GM10847 (cell line): ENCODE measurements around the gene MEGF11.

Source experiments
- POLR2A ChIP-seq: IDR thresholded peaks from 2 replicates; pipeline ENCODE4 v1.6.1; 2011; ENCODE audit not compliant: insufficient read length; ENCODE audit errors: extremely low read depth

Gene MEGF11

GRCh38 chr15:66184936-66185790 is 68.4 kb downstream of the MEGF11 start:
- TF ChIP-seq POLR2A: no peak

- no peak for TF ChIP-seq POLR2A
Observed at GRCh38 chr15:66184492-66184891, 69.1 kb downstream of the MEGF11 start.

GRCh38 chr15:66180531-66181097 is 72.9 kb downstream of the MEGF11 start:
- TF ChIP-seq POLR2A: no peak

GRCh38 chr15:66178531-66178910 is 75.0 kb downstream of the MEGF11 start:
- no peak for TF ChIP-seq POLR2A

- TF ChIP-seq POLR2A: no peak
Observed at GRCh38 chr15:66172324-66172980, 81.1 kb downstream of the MEGF11 start.

GRCh38 chr15:66171841-66172240 is 81.7 kb downstream of the MEGF11 start:
- TF ChIP-seq POLR2A: no peak

- no peak for TF ChIP-seq POLR2A
Observed at GRCh38 chr15:66170716-66171115, 82.8 kb downstream of the MEGF11 start.

GRCh38 chr15:66170042-66170441 is 83.5 kb downstream of the MEGF11 start:
- TF ChIP-seq POLR2A: no peak

GRCh38 chr15:66169625-66170024 is 83.9 kb downstream of the MEGF11 start:
- TF ChIP-seq POLR2A: no peak

GRCh38 chr15:66169023-66169422 is 84.5 kb downstream of the MEGF11 start:
- TF ChIP-seq POLR2A: no peak

- TF ChIP-seq POLR2A: no peak
Observed at GRCh38 chr15:66167854-66168253, 85.7 kb downstream of the MEGF11 start.

- TF ChIP-seq POLR2A: no peak
Observed at GRCh38 chr15:66165856-66166255, 87.7 kb downstream of the MEGF11 start.

GRCh38 chr15:66164788-66165187 is 88.8 kb downstream of the MEGF11 start:
- no peak for TF ChIP-seq POLR2A

- no peak for TF ChIP-seq POLR2A
Observed at GRCh38 chr15:66163553-66163952, 90.0 kb downstream of the MEGF11 start.

- TF ChIP-seq POLR2A: no peak
Observed at GRCh38 chr15:66162286-66162685, 91.3 kb downstream of the MEGF11 start.

GRCh38 chr15:66161575-66162118 is 91.9 kb downstream of the MEGF11 start:
- TF ChIP-seq POLR2A: no peak
